T47D (cell line): ENCODE measurements around the gene ATP1B1.

Experiments used
- DNase-seq, 2 experiments: peaks; one replicate each; pipeline versions ENCODE4 v3.0.0 to v3.0.0-alpha.2; 2011 to 2012; ENCODE audit warnings: low read depth in 1 of 2, low spot score in 1 of 2
- JUND ChIP-seq: IDR thresholded peaks from 2 replicates; pipeline ENCODE4 v1.6.1; 2012; ENCODE audit warnings: low read depth
- in situ Hi-C: cut with HindIII; loops from 2 replicates; pipeline ENCODE4 v1.10.0; 2016; ENCODE audit warnings: low sequenced_read_pairs, low pct_unique_long_range_greater_than_20kb

ATP1B1 gene

GRCh38 chr1:169085911-169086310 lies 20.6 kb upstream of the ATP1B1 start:
- no peak for TF ChIP-seq JUND
- no peak for DNase-seq
- in situ Hi-C loops: no loop called here

- no peak for TF ChIP-seq JUND
- in situ Hi-C loops: no loop called here
- DNase-seq: no peak
Measured at GRCh38 chr1:169086603-169087455, 19.7 kb upstream of the ATP1B1 start.

GRCh38 chr1:169087876-169088275 lies 18.6 kb upstream of the ATP1B1 start:
- TF ChIP-seq JUND: no peak
- DNase-seq: no peak
- in situ Hi-C loops: no loop called here

GRCh38 chr1:169089776-169090175 lies 16.7 kb upstream of the ATP1B1 start:
- no peak for DNase-seq
- in situ Hi-C loops: no loop called here
- TF ChIP-seq JUND: no peak

- DNase-seq: no peak
- in situ Hi-C loops: no loop called here
- TF ChIP-seq JUND: no peak
Measured at GRCh38 chr1:169090308-169090899, 16.1 kb upstream of the ATP1B1 start.

GRCh38 chr1:169090900-169091311 lies 15.6 kb upstream of the ATP1B1 start:
- in situ Hi-C loops: no loop called here
- no peak for TF ChIP-seq JUND
- no peak for DNase-seq

- in situ Hi-C loops: no loop called here
- TF ChIP-seq JUND: no peak
- DNase-seq: no peak
Measured at GRCh38 chr1:169091480-169091941, 15.0 kb upstream of the ATP1B1 start.

- no peak for DNase-seq
- in situ Hi-C loops: no loop called here
- TF ChIP-seq JUND: no peak
Measured at GRCh38 chr1:169092399-169092798, 14.1 kb upstream of the ATP1B1 start.

- in situ Hi-C loops: no loop called here
- no peak for TF ChIP-seq JUND
Measured at GRCh38 chr1:169094897-169095569, 11.5 kb upstream of the ATP1B1 start.

GRCh38 chr1:169098380-169098779 lies 8.1 kb upstream of the ATP1B1 start:
- in situ Hi-C loops: no loop called here
- DNase-seq: no peak
- TF ChIP-seq JUND: no peak

More at GRCh38 chr1:169094897-169095569, 11.5 kb upstream of the ATP1B1 start:
- DNase-seq: no peak

GRCh38 chr1:169099561-169099960 lies 6.9 kb upstream of the ATP1B1 start:
- TF ChIP-seq JUND: no peak
- in situ Hi-C loops: no loop called here
- DNase-seq: no peak

GRCh38 chr1:169100208-169100607 lies 6.3 kb upstream of the ATP1B1 start:
- in situ Hi-C loops: no loop called here
- no peak for DNase-seq
- no peak for TF ChIP-seq JUND

GRCh38 chr1:169100651-169101088 lies 5.8 kb upstream of the ATP1B1 start:
- DNase-seq: no peak
- in situ Hi-C loops: no loop called here
- no peak for TF ChIP-seq JUND
